ENCODE data around the gene DHX30.
"Not testable (repeated sequence)": the region's sequence is repeated elsewhere in the genome, so short reads cannot be mapped to it uniquely, and the experiment has no call there.

Gene DHX30

DNA sequence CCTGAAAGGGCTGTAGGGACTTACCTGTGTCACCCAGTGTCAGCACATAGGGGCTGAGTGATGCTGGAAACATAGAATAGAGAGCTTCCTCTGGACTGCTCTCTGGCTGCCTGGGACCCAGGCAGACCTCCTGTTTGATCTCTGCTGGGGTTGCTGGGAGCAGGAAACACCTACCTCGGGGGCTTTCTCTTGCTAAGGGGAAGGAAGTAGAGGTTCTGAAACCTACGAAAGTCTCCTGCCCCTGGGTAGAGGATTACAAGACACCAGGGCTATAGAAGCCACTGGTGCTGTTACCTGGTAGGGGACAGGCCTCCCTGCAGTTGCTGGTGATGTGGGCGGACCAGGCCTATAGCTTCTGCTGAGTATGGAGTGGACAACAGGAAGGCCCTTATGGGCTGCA is 81.7 kb downstream of the DHX30 start:
- no peak for DNase-seq (ENCODE audit: low read depth in 2 of 2)

DNA sequence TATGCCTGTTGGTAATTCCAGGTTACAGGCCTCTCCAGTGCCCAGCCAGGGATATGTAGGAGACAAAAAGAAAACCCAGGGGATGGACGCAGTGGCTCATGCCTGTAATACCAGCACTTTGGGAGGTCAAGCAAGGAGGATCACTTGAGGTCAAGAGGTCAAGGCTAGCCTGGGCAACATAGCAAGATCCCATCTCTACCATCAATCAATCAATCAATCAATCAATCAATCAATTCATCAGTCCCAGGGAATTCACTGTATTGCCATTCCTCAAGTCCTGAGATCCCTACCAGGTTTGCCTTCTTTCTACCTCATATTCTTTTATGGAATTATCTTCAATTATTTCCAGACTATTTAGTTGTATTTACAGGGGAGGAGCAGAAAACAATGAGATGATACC is 82.2 kb downstream of the DHX30 start:
- no peak for DNase-seq (ENCODE audit: low read depth in 2 of 2)

DNA sequence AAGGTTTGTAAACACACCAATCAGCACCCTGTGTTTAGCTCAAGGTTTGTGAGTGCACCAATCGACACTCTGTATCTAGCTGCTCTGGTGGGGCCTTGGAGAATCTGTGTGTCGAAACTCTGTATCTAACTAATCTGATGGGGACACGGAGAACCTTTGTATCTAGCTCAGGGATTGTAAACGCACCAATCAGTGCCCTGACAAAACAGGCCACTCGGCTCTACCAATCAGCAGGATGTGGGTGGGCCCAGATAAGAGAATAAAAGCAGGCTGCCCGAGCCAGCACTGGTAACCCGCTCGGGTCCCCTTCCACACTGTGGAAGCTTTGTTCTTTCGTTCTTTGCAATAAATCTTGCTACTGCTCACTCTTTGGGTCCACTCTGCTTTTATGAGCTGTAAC is 85.1 kb downstream of the DHX30 start:
- not testable (repeated sequence) for DNase-seq (ENCODE audit: low read depth in 2 of 2)

DNA sequence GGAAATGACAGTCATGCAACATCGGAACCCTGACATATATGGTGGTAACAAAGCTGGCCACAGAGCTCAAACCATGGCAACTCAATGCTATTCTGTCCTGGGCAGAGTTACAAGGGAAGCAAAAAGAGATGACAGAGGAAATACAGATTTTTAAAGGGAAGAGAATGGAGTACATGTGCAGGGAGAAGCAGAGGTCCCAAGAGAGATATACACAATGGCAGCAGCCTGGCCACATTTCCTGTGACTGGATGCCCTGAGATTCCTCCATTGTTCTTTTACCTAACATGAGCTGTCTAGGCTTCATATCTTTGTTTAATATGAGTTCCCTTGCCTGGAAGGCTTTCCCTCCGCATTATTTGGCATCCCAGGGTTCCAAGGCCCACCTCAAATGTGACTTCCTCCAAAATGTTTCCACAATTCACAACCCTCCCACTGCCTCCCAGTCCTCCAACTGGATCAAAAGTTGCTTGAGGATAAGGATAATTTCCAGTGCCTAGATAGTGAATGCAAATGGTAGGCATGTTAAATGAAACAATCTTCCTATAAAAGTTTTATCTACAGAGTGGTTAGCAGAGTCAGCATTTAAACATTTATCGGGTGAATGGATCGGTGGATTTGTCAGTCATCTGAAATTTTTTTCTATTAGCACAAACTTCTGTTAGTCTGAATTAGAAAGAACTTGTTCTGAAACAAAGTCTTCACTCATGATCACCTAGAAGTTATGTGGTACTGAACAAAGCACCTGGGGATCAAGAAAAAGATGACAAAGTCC is 86.2 kb downstream of the DHX30 start:
- DNase-seq (ENCODE audit: low read depth in 2 of 2): no peak

DNA sequence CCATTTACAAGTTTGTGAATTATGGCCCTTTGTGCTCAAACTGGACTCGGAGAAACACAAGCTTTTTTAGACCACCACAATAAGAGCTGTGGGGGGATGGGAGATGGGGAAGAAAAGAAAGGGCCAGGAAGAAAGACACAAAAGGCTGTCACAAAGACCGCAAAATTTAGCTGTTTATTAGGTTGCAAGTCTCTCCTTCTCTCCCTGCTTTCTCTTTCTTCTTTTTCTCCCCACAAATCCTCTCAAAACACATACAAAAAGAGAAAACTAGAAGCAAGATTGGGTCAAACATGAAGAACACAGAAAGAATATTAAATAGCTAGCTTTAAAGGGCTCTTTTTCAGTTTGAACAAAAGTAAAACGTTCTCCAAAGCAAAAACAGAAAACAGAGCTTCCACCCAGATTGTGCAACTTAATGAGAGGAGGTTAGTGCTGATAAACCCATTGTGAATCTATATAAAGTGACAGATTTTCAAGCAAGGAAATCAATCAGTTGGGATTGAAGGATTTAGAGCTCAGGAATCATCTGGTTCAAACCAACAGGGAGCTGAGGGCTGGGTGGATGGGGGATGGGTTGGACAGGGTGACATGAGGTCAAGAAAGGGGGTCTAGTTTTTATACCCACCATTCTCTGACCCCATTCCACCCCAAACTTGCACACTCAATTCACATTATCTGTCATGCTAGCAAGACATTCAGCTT is 87.3 kb downstream of the DHX30 start:
- DNase-seq (ENCODE audit: low read depth in 2 of 2): no peak

DNA sequence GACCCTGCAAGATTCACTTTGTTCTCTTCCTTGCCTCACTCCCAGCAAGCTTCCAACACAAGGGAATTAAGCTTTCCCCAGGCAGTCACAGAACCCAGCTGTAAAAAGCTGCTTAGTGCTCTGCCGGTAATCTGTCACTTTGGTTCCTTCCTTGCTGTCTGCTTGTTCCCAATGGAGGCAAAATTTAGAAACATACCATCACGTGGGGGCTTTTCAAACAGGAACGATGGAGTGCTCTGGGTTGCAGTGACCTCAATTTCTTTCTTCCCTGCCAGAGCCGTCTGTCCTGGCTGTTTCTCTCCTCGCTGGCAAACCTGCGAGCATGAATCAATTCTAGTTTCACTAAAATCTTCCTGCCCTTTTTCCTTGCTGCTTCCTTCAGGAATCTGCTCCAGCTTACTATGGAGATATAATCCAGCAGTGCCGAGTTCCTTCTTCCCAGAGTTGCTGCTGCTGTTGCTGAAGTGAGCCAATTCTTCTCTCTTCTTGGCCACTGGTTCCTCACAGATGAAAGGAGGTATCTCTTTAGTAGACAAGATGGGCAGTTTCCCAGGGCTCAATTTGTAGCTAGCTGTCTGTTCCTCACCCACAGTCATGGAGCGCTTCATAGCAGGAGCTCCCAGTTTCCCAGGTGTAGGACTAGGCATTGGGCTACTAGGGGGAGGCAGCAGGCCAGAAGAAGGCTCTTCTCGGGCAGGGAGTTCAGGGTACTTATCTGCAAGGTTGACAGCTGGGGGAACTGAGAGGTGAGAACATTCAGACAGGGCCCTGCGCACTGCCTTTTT is 88.1 kb downstream of the DHX30 start:
- DNase-seq (ENCODE audit: low read depth in 2 of 2): no peak

DNA sequence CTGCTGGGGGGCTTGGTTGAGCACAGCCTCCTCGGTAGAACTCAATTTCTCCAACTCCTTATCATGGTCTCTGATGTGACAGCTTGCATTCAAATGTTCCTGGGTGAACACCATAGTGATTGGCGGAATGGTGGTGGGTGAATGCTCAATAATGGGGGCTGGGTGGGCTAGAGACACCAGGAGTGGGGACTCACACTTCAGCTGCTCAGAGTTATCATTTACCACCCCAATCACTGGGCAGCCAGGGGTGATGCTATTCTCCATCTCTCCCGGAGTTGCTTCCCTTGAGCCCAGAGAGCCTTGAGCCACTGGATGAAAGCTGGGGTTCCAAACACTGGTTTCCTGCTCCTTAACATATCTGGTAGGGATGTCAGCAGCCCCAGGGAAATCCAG is 88.7 kb downstream of the DHX30 start:
- no peak for DNase-seq (ENCODE audit: low read depth in 2 of 2)

DNA sequence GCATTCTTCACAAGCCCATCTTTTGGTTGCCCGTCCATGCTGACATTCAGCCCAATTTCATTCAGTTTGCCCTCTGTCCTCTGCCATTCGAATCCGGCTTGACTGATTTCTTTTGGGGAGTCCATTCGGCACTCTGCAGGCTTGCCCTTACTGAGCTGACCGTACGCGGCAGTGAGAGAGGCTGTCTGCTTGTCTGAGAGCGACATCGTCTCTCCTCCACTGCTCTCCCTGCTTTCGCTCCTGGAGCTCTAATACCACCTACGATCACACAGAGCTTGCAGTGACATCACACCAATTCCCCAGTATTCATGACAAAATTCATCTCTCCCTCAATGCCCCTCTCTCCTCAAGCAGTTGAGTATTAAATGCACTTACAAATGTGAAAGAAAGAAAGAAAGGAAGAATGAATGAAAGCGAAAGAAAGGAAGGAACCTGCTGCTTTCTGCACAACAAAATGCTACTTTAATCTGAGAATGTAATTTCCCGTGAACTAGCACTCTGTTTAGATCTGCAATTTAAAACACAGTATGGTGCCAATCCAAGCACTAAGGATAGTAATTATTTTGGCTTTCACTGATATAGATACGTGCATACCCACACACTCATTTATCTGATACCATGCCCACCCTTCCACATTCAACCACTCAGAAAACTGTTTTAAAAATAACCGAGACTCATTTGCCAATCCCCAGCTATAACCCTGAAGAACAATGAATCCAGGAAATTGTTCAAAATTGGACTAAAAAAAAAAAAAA is 89.5 kb downstream of the DHX30 start:
- no peak for DNase-seq (ENCODE audit: low read depth in 2 of 2)

DNA sequence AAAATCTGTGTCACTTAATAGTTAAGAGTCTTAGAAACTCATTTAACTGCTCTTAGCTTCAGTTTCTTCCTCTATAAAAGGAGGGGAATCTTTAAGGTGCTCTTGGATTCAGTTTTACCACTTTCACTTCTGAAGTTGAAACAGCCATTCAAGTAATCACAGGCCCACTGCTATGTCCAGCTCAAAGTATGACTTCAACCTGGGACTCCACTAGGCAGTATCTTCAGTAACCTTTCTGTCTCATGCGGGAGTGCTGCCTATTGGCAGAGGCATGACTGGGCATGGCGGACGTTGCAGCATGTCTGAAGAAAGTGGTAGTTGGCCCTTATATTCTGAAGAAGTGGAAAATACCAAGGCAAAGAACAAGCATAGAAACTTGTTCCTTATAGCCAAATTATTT is 92.3 kb downstream of the DHX30 start:
- no peak for DNase-seq (ENCODE audit: low read depth in 2 of 2)

DNA sequence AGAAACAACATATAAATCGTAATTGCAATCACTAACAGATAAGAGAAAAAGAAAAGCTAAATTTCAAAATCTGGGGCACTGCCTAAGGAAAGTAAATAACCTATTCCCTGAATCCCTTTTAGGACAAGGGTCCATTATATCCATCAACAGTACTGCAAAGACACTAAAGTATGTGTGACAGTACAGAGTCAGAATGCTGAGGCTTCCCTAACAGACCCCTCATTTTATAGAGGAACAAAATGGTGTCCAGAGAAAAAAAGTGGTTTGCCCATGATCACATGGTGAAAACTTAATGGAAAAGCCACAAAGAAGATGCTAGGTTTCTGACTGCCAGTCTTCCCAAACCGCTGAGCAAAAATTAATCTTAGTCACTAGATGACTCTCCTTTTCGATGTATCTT is 93.8 kb downstream of the DHX30 start:
- no peak for DNase-seq (ENCODE audit: low read depth in 2 of 2)

DNA sequence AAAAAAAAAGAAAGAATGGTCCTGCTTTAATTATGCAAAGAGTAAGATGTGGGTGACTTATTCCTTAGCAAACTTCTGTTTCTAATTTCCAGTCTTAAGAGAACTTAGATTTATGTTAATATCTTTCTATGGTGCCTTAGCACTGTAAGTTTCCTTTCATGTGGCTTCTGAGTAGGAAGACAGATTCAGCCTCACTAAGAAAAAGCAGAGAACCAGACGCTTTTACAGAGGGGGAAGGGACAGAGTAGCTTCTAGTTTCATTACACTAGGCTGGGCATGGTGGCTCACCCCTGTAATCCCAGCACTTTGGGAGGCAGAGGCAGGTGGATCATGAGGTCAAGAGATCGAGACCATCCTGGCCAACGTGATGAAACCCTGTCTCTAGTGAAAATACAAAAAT is 95.0 kb downstream of the DHX30 start:
- DNase-seq (ENCODE audit: low read depth in 2 of 2): no peak

DNA sequence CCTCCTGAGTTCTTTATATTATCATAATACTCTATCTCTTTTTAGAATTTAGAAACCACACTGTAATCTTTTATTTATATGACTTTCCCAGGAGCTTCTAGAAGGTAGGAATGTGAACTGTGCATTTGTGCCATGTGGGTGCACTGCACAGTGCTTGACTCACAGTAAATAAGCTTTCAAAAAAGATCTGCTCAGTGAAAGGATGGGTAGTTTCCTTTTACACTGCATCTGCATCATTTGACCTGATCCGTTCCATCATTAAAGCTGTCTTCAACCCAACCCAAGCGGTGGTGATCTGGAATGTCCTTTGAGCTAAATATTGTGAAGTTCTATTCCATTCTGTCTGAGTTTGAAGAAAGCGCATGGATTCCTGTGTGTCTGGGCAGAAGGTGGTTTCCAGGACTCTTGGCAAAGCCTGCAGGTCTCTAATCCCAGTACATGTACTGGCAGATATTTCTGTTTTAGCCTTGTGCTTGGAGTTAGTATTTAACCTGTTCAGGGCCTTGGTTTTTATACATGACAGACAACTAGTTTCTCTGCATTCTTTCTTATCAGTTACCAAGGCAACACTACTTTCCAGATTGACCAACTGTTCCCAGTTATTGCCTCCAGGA is 96.7 kb downstream of the DHX30 start:
- DNase-seq (ENCODE audit: low read depth in 2 of 2): no peak
